A673 (cell line): ENCODE data around the gene UBP1.

Source experiments
- CTCF ChIP-seq: fragments of 300-800, 200-600 bp; sonication (generic); conservative IDR thresholded peaks from 2 replicates; pipeline ENCODE4 v1.5.1; 2017; ENCODE audit warnings: low read depth, mild to moderate bottlenecking, antibody characterized with exemption, low read length, moderate library complexity, mixed read lengths
- EZH2 ChIP-seq: fragments of 200-600 bp; sonication (generic); IDR thresholded peaks from 2 replicates; pipeline ENCODE4 v1.6.1; 2017; ENCODE audit warnings: borderline replicate concordance, low read depth, mild to moderate bottlenecking, mixed read lengths, antibody characterized with exemption, low read length; ENCODE audit not compliant: poor library complexity, severe bottlenecking

- TF ChIP-seq CTCF (no peak), EZH2 (no peak)
Observed at GRCh38 chr3:33467786-33468185, 27.6 kb upstream of the UBP1 start.
